ENCODE results near the gene IGF1.

DNA sequence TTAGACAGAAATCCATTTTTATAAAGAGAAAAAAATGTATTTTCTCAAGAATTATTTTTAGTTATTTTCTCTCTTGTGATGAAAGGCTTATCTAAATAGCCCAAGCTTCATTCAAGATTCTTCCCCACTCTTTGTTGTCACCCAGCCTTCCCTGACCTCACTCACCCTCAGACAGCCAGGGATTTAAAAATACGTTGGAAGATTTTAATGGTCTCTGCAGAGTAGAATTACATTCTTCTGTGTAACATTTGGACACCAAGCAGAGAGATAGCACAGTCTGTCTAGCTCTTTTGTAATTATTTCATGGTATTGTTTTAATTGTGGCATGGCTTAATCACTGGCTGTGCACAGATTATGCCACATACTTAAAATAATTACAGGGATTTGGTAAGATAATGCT is 130.3 kb downstream of the IGF1 start:
- TF ChIP-seq CTCF (IDR thresholded peaks at IDR 0.05): no peak
- no peak for TF ChIP-seq POLR2A (IDR thresholded peaks at IDR 0.05)
